SKM-1 treated with dmso at 0.1 percent for 144 hours (cell line): Measurements from ENCODE around the gene PINK1.
A peak's percentile ranks its signal among the peaks of the same experiment; 100 is the strongest.

Source experiments
- DNase-seq: peaks from one replicate; lab custom pipeline; 2025; ENCODE audit not compliant: unreplicated experiment; lab: John Stamatoyannopoulos, UW

Gene PINK1

GRCh38 chr1:20610970-20611369 lies 22.3 kb upstream of the PINK1 start:
- no peak for DNase-seq

GRCh38 chr1:20611652-20612051 lies 21.6 kb upstream of the PINK1 start:
- DNase-seq, result no peak

- no peak for DNase-seq
These were observed 21.0 kb upstream of the PINK1 start for GRCh38 chr1:20612221-20612746.

- DNase-seq, result no peak
These were observed 19.1 kb upstream of the PINK1 start for GRCh38 chr1:20614131-20614579.

GRCh38 chr1:20615946-20616846 lies 17.1 kb upstream of the PINK1 start:
- DNase-seq, result no peak

DNA sequence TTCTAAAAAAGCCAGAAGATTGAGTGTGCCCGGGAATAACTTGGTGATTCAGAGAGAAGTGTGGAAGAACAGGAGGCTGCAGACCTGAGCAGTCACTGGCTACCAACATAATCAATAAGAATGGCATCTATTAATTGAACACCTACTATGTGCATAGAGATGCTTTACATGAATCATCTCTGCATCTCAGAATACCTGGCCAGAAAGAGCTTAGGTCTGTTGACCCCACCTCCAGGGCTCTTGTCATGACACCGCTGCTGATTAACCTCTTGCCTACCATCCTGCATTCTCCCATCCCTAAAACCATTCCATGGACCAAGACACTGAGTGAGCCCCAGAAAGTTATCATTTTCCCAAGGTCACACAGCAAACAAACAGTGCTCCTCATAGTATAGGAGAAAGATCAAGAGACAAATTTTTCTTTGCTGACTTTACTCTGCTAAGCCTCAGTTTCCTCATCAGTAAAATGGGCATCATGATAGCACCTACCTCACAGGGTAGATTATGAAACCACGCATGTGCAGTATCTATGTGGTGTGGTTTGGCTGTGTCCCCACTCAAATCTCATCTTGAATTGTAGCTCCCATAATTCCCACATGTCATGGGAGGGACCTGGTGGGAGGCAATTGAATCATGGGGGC lies 16.3 kb upstream of the PINK1 start:
- no peak for DNase-seq

GRCh38 chr1:20618550-20618949 lies 14.7 kb upstream of the PINK1 start:
- DNase-seq, result no peak

DNA sequence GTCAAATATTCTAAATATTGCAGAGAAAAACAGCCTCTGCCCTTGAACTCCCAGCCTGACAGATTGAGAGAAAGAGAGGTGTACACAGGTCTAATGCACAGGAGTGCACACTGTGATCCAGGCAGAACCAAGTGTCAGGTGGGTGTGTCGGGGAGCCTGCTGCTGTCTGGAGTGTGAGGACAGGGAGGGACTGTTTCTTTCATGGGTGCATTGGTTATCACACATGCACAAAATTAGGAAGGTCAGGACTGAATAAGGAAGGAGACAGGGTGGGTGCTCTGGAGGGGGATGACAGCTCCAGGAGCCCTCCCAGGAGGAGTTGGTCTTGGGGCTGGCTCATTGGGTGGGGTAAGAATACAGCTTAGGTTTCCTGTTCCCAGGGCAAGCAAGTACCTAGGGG lies 13.3 kb upstream of the PINK1 start:
- no peak for DNase-seq

GRCh38 chr1:20621012-20621411 lies 12.2 kb upstream of the PINK1 start:
- no peak for DNase-seq

- no peak for DNase-seq
These were observed 8.5 kb upstream of the PINK1 start for GRCh38 chr1:20624709-20625108.

- no peak for DNase-seq
These were observed 7.8 kb upstream of the PINK1 start for GRCh38 chr1:20625176-20626097.

DNA sequence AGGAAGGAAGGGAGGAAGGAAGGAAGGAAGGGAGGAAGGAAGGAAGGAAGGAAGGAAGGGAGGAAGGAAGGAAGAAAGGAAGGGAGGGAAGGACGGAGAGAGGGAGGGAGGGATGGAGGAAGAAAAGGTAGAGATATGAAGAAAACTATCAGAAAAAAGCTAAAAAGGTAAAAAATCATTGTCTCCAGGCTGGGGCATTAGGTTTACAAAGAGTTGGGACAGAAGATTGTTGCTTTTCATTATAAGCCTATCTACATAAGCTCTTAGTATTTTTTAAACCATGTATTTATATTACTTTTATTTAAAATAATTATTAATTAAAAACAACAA lies 7.2 kb upstream of the PINK1 start:
- DNase-seq, result no peak

GRCh38 chr1:20626524-20626923 lies 6.7 kb upstream of the PINK1 start:
- DNase-seq, result no peak

GRCh38 chr1:20630729-20631128 lies 2.5 kb upstream of the PINK1 start:
- DNase-seq, result no peak

DNA sequence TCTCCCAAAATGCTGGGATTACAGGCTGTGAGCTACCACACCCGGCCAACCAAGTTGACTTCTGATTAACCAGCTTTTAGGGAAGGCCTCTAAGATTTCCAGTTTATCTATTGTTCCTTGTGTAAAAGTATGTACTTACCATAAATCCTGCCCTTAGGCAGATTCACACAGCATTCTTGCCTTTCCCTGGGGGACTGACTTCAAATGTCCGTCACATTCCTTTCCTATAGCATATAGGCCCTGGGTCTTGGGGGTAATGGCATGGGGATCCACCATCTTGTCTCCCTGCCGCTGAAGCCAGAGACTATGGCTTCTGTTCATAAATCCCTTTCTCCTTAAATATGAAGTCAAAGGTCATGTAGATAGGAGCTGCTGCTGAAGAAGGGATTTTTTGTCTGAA lies 872 bp upstream of the PINK1 start:
- no peak for DNase-seq

DNA sequence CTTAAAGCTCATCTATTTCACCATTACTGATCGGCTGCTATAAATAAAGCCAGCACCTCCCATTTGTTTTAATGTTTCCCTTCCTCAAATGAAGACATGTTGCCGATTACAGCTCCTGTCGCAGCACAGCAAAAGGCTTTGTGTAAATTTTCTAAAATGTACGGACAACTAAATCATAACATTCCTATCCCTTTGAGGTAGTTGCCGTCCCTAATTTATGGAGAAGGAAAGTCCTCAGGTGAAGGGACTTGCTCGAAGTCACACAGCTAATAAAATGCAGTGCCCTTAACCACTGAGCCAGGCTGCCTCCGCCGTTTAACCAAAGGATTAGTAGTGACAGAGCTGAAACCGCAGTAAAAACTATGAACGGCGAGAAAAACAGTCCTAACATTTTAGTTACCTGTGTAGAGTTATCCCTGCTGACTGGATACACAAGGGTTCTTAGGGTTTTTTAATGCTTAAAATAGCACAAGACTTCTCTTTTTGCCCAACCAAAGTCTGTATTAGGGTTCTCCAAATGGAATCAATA lies 871 bp downstream of the PINK1 start:
- DNase-seq, result peak; percentile 24

GRCh38 chr1:20634594-20635084 lies 1.4 kb downstream of the PINK1 start:
- DNase-seq, result no peak

DNA sequence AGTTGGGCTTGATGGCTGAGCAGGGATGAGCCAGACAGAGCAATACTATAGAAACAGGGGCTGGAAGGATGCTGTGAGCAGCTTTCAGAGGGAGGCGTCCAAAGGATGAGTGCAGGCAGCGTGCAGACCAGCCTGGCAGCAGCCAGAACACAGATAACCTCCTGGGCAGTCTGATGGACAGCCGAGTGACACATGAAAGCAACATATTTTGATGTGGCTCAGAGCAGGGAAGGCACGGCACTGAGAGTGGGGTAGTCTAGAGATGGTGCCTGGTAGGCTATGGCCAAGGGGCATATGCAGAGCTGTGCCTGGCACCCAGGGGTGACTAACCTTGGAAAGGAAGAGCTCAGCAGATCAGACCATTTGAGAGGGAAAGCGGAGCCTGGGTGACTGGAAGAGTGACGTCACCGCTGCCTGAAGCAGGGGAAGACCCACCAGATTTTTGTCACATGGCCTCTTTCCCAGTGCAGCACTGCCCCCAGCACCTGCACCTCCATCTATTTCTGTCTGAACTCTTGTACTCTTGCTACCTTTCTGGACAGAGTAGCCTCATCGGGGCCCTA lies 3.6 kb downstream of the PINK1 start:
- DNase-seq, result no peak

DNA sequence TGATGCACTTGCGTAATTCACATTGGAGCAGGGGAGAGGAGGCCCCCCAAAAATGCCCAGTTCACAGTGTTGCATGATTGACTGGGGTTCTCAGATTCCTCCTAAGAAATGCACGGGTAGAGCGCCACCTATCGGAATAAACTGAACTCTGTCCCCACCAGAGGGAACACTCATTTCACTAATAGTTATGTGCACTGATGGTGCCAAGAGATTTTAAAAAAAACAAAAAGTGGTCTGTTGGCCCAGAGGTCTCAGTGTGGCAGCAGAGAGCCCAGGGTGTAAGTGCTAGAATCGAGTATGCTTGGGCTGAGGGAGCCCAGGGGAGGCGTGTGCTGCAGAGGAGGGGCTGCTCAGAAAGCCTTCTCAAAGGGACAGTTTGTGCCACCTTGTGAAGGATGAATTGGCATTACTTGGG lies 6.9 kb downstream of the PINK1 start:
- DNase-seq, result peak; percentile 24

DNA sequence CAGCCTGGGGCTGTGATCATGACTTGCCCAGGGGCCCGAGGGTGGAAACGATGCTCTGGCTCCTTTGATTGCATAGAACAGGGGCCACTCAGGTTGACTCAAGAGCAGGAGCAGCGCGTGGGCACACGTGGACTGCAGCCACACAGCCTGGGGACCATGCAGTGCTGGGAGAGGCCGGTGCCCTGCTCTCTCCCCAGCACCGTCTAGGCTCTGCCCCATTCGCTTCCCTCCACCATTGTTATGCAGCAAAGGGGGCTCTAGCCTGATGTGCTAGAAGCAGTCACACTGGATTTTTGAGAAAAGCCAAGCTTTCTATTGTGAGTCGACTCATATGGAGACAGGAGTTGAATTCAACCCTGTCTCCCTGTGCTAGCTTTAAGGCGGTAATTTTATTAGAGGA lies 8.7 kb downstream of the PINK1 start:
- DNase-seq, result no peak

- no peak for DNase-seq
These were observed 9.8 kb downstream of the PINK1 start for GRCh38 chr1:20643080-20643479.
